Mucosa of stomach (tissue), 1 donor: Measurements from ENCODE around the gene FBXL12.
A peak's percentile ranks its signal among the peaks of the same experiment; 100 is the strongest.
"Not testable (repeated sequence)": the region's sequence is repeated elsewhere in the genome, so short reads cannot be mapped to it uniquely, and the experiment has no call there.

Experiments
- H3K27me3 ChIP-seq: one replicate; pipeline ENCODE4 v1.7.0; 2013; ENCODE audit warnings: mild to moderate bottlenecking, low read length; ENCODE audit not compliant: control insufficient read depth, insufficient read depth
- H3K36me3 ChIP-seq: one replicate; pipeline ENCODE4 v1.7.0; 2013; ENCODE audit warnings: low read length; ENCODE audit not compliant: control insufficient read depth, insufficient read depth
- H3K4me1 ChIP-seq: one replicate; pipeline ENCODE4 v1.7.0; 2013; ENCODE audit warnings: mild to moderate bottlenecking, low read length; ENCODE audit not compliant: control insufficient read depth, insufficient read depth
- H3K4me3 ChIP-seq: one replicate; pipeline ENCODE4 v1.7.0; 2013; ENCODE audit warnings: low read length
- H3K9ac ChIP-seq: one replicate; pipeline ENCODE4 v1.7.0; 2013; ENCODE audit warnings: mild to moderate bottlenecking, low read length, moderate library complexity
- H3K9me3 ChIP-seq: one replicate; pipeline ENCODE4 v1.7.0; 2013; ENCODE audit warnings: mild to moderate bottlenecking, low read length, moderate library complexity; ENCODE audit not compliant: control insufficient read depth
- donor health status: Pancreatic carcinoma.

Gene FBXL12

GRCh38 chr19:9801976-9802375, 16.9 kb downstream of the FBXL12 start:
- H3K9me3 ChIP-seq = no peaks in the 10 kb centered on the region

GRCh38 chr19:9799162-9799561, 19.7 kb downstream of the FBXL12 start:
- H3K4me1 ChIP-seq = peaks cover 5% of the 10 kb centered on the region

More at GRCh38 chr19:9801976-9802375, 16.9 kb downstream of the FBXL12 start:
- no peaks in the 10 kb centered on the region for H3K27me3 ChIP-seq
- H3K4me3 ChIP-seq = no peak overlapping the region
- H3K9ac ChIP-seq = no peak overlapping the region
- no peaks in the 10 kb centered on the region for H3K36me3 ChIP-seq
- H3K4me1 ChIP-seq = no peaks in the 10 kb centered on the region

GRCh38 chr19:9797871-9798270, 21.0 kb downstream of the FBXL12 start:
- H3K9ac ChIP-seq = no peak overlapping the region
- H3K4me3 ChIP-seq = no peak overlapping the region
- no peaks in the 10 kb centered on the region for H3K36me3 ChIP-seq
- H3K4me1 ChIP-seq = peaks cover 9% of the 10 kb centered on the region
- no peaks in the 10 kb centered on the region for H3K9me3 ChIP-seq
- H3K27me3 ChIP-seq = no peaks in the 10 kb centered on the region

More at GRCh38 chr19:9799162-9799561, 19.7 kb downstream of the FBXL12 start:
- Histone ChIP-seq H3K9me3 (no peaks in the 10 kb centered on the region), H3K36me3 (no peaks in the 10 kb centered on the region), H3K4me3 (no peak overlapping the region), H3K27me3 (no peaks in the 10 kb centered on the region), H3K9ac (no peak overlapping the region)

- H3K4me1 ChIP-seq = peaks cover 9% of the 10 kb centered on the region
- H3K36me3 ChIP-seq = no peaks in the 10 kb centered on the region
- no peak overlapping the region for H3K4me3 ChIP-seq
- H3K9ac ChIP-seq = no peak overlapping the region
- no peaks in the 10 kb centered on the region for H3K9me3 ChIP-seq
- no peaks in the 10 kb centered on the region for H3K27me3 ChIP-seq
These were observed 22.6 kb downstream of the FBXL12 start for GRCh38 chr19:9796113-9796773.

GRCh38 chr19:9793071-9793591, 25.7 kb downstream of the FBXL12 start:
- no peaks in the 10 kb centered on the region for H3K36me3 ChIP-seq
- no peaks in the 10 kb centered on the region for H3K9me3 ChIP-seq
- H3K27me3 ChIP-seq = no peaks in the 10 kb centered on the region
- peaks cover 28% of the 10 kb centered on the region for H3K4me1 ChIP-seq
- H3K9ac ChIP-seq = peak overlapping the region; percentile 61
- peak overlapping the region; percentile 80 for H3K4me3 ChIP-seq

GRCh38 chr19:9792206-9793070, 26.4 kb downstream of the FBXL12 start:
- Histone ChIP-seq H3K4me3 (peak overlapping the region; percentile 80), H3K4me1 (peaks cover 28% of the 10 kb centered on the region), H3K36me3 (no peaks in the 10 kb centered on the region), H3K9ac (peak overlapping the region; percentile 86), H3K9me3 (no peaks in the 10 kb centered on the region), H3K27me3 (no peaks in the 10 kb centered on the region)

GRCh38 chr19:9791552-9792205, 27.2 kb downstream of the FBXL12 start:
- Histone ChIP-seq H3K36me3 (no peaks in the 10 kb centered on the region), H3K4me1 (peaks cover 28% of the 10 kb centered on the region), H3K4me3 (peak overlapping the region; percentile 71), H3K9ac (peak overlapping the region; percentile 86), H3K27me3 (no peaks in the 10 kb centered on the region), H3K9me3 (no peaks in the 10 kb centered on the region)

GRCh38 chr19:9791073-9791367, 27.9 kb downstream of the FBXL12 start:
- H3K4me3 ChIP-seq, H3K27me3 ChIP-seq, H3K9me3 ChIP-seq, H3K9ac ChIP-seq, H3K36me3 ChIP-seq: not testable (repeated sequence)
- peaks cover 23% of the 10 kb centered on the region for H3K4me1 ChIP-seq

- peaks cover 24% of the 10 kb centered on the region for H3K4me1 ChIP-seq
- H3K36me3 ChIP-seq, H3K4me3 ChIP-seq, H3K9ac ChIP-seq, H3K9me3 ChIP-seq, H3K27me3 ChIP-seq: not testable (repeated sequence)
These were observed 29.3 kb downstream of the FBXL12 start for GRCh38 chr19:9789579-9789978.

GRCh38 chr19:9789066-9789465, 29.8 kb downstream of the FBXL12 start:
- H3K9ac ChIP-seq = no peak overlapping the region

GRCh38 chr19:9788604-9789003, 30.3 kb downstream of the FBXL12 start:
- H3K9me3 ChIP-seq, H3K27me3 ChIP-seq, H3K9ac ChIP-seq, H3K36me3 ChIP-seq, H3K4me3 ChIP-seq: not testable (repeated sequence)
- H3K4me1 ChIP-seq = peaks cover 27% of the 10 kb centered on the region

More at GRCh38 chr19:9789066-9789465, 29.8 kb downstream of the FBXL12 start:
- no peaks in the 10 kb centered on the region for H3K9me3 ChIP-seq
- peaks cover 27% of the 10 kb centered on the region for H3K4me1 ChIP-seq
- H3K4me3 ChIP-seq = no peak overlapping the region
- H3K27me3 ChIP-seq = no peaks in the 10 kb centered on the region
- H3K36me3 ChIP-seq = no peaks in the 10 kb centered on the region

GRCh38 chr19:9786819-9787218, 32.1 kb downstream of the FBXL12 start:
- H3K9ac ChIP-seq = no peak overlapping the region
- peaks cover 23% of the 10 kb centered on the region for H3K4me1 ChIP-seq
- H3K4me3 ChIP-seq = no peak overlapping the region
- no peaks in the 10 kb centered on the region for H3K9me3 ChIP-seq
- H3K36me3 ChIP-seq = no peaks in the 10 kb centered on the region
- no peaks in the 10 kb centered on the region for H3K27me3 ChIP-seq
